ENCODE results near the gene AVPI1.
"Not testable (repeated sequence)": the region's sequence is repeated elsewhere in the genome, so short reads cannot be mapped to it uniquely, and the experiment has no call there.

Gene AVPI1

GRCh38 chr10:97684368-97684713 lies 2.7 kb downstream of the AVPI1 start:
- DNase-seq (ENCODE audit: low read depth in 1 of 2, low spot score in 1 of 2): not testable (repeated sequence)

GRCh38 chr10:97683556-97684367 lies 3.3 kb downstream of the AVPI1 start:
- DNase-seq (ENCODE audit: low read depth in 1 of 2, low spot score in 1 of 2): no peak

- DNase-seq (ENCODE audit: low read depth in 1 of 2, low spot score in 1 of 2): no peak
Measured at GRCh38 chr10:97682042-97682441, 5.0 kb downstream of the AVPI1 start.

GRCh38 chr10:97679594-97679993 lies 7.4 kb downstream of the AVPI1 start:
- DNase-seq (ENCODE audit: low read depth in 1 of 2, low spot score in 1 of 2): no peak

- DNase-seq (ENCODE audit: low read depth in 1 of 2, low spot score in 1 of 2): peak in 1 of 2 donors; percentile 24
Measured at GRCh38 chr10:97676770-97677581, 10.1 kb downstream of the AVPI1 start.

GRCh38 chr10:97675222-97675621 lies 11.8 kb downstream of the AVPI1 start:
- no peak for DNase-seq (ENCODE audit: low read depth in 1 of 2, low spot score in 1 of 2)

GRCh38 chr10:97673736-97674525 lies 13.1 kb downstream of the AVPI1 start:
- no peak for DNase-seq (ENCODE audit: low read depth in 1 of 2, low spot score in 1 of 2)

- no peak for DNase-seq (ENCODE audit: low read depth in 1 of 2, low spot score in 1 of 2)
Measured at GRCh38 chr10:97669571-97669970, 17.5 kb downstream of the AVPI1 start.

- DNase-seq (ENCODE audit: low read depth in 1 of 2, low spot score in 1 of 2): no peak
Measured at GRCh38 chr10:97667463-97667862, 19.6 kb downstream of the AVPI1 start.

GRCh38 chr10:97666992-97667391 lies 20.0 kb downstream of the AVPI1 start:
- DNase-seq (ENCODE audit: low read depth in 1 of 2, low spot score in 1 of 2): no peak

- DNase-seq (ENCODE audit: low read depth in 1 of 2, low spot score in 1 of 2): no peak
Measured at GRCh38 chr10:97664282-97664850, 22.7 kb downstream of the AVPI1 start.

GRCh38 chr10:97659589-97659988 lies 27.5 kb downstream of the AVPI1 start:
- no peak for DNase-seq (ENCODE audit: low read depth in 1 of 2, low spot score in 1 of 2)

GRCh38 chr10:97656777-97657176 lies 30.3 kb downstream of the AVPI1 start:
- DNase-seq (ENCODE audit: low read depth in 1 of 2, low spot score in 1 of 2): no peak

GRCh38 chr10:97651773-97652172 lies 35.3 kb downstream of the AVPI1 start:
- no peak for DNase-seq (ENCODE audit: low read depth in 1 of 2, low spot score in 1 of 2)

GRCh38 chr10:97650726-97651125 lies 36.3 kb downstream of the AVPI1 start:
- DNase-seq (ENCODE audit: low read depth in 1 of 2, low spot score in 1 of 2): no peak

GRCh38 chr10:97649405-97649750 lies 37.7 kb downstream of the AVPI1 start:
- not testable (repeated sequence) for DNase-seq (ENCODE audit: low read depth in 1 of 2, low spot score in 1 of 2)

GRCh38 chr10:97648562-97649404 lies 38.3 kb downstream of the AVPI1 start:
- DNase-seq (ENCODE audit: low read depth in 1 of 2, low spot score in 1 of 2): no peak

GRCh38 chr10:97647556-97647955 lies 39.5 kb downstream of the AVPI1 start:
- DNase-seq (ENCODE audit: low read depth in 1 of 2, low spot score in 1 of 2): no peak

- no peak for DNase-seq (ENCODE audit: low read depth in 1 of 2, low spot score in 1 of 2)
Measured at GRCh38 chr10:97644936-97645335, 42.1 kb downstream of the AVPI1 start.

- DNase-seq (ENCODE audit: low read depth in 1 of 2, low spot score in 1 of 2): no peak
Measured at GRCh38 chr10:97643441-97643985, 43.5 kb downstream of the AVPI1 start.

Measured in stimulated activated CD4-positive, alpha-beta T cell treated with anti-CD3 and anti-CD28 coated beads, Interleukin-15, amount 100 ng/mL, for 1 hour (primary cell).